GM23338 (cell line): ENCODE measurements around the gene TRIM8.

ENCODE experiments used
- CTCF ChIP-seq, 2 experiments: fragments of 200-600 bp in 1 of 2; sonication (generic) in 1 of 2; conservative IDR thresholded peaks; 2 replicates each; pipeline versions ENCODE4 v1.5.1 to v1.6.1; 2016 to 2017; ENCODE audit warnings: antibody characterized with exemption in 2 of 2, low read depth in 2 of 2, mild to moderate bottlenecking in 2 of 2, moderate library complexity in 1 of 2
- EZH2 ChIP-seq: fragments of 200-600 bp; sonication (generic); IDR thresholded peaks from one replicate; pipeline ENCODE4 v1.8.0; 2017; ENCODE audit warnings: antibody characterized with exemption, mild to moderate bottlenecking, low read depth; ENCODE audit not compliant: unreplicated experiment
- POLR2AphosphoS5 ChIP-seq: IDR thresholded peaks from 2 replicates; pipeline ENCODE4 v1.6.1; 2016; ENCODE audit warnings: antibody characterized with exemption, low read depth
- ZNF114 ChIP-seq: fragments of 250-450 bp; sonication (Bioruptor Pico); IDR thresholded peaks from 2 replicates; pipeline ENCODE4 v1.5.0; 2020; ENCODE audit warnings: mild to moderate bottlenecking, moderate library complexity

DNA sequence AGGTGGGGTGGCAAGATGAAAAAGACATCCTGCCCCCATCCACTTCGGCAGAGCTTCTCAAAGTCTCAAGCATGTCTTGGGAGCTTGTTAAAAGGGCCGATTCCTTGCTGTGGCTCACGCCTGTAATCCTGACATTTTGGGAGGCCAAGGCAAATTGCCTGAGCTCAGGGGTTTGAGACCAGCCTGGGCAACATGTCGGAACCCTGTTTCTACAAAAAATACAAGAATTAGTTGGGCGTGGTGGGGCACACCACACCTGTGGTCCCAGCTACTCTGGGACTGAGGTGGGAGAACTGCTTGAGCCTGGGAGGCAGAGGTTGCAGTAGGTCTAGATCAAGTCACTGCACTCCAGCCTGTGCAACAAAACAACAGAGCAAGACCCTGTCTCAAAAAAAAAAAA, 14.5 kb downstream of the TRIM8 start:
- TF ChIP-seq POLR2AphosphoS5 (no peak), CTCF (conservative IDR thresholded peaks at IDR 0.05; ENCODE audit: low read depth in 2 of 2) (no peak), ZNF114 (CRISPR knock-in tag) (no peak), EZH2 (no peak)
